Lower lobe of right lung (tissue), 2 donors: Measurements from ENCODE around the gene LRRC49. TPM values are rescaled to one million over a fixed set of nuclear protein-coding genes. Genes with fewer than 3 reads are reported as not detected.
"Not testable (repeated sequence)": the region's sequence is repeated elsewhere in the genome, so short reads cannot be mapped to it uniquely, and the experiment has no call there.

Experiments
- ATAC-seq, 2 donors: fragments of 200-7000 bp; cut with Tn5 transposase; one replicate each; pipeline ENCODE4 v1.9.1; 2020 to 2022; ENCODE audit warnings: mild to moderate bottlenecking in 2 of 2, moderate library complexity in 2 of 2
- DNase-seq: peaks from one replicate; pipeline ENCODE4 v3.0.0-alpha.2; 2020
- H3K27ac ChIP-seq: fragments of 200-600 bp; one replicate; pipeline ENCODE4 v1.8.0; 2022
- H3K27me3 ChIP-seq: fragments of 200-600 bp; one replicate; pipeline ENCODE4 v1.8.0; 2022; ENCODE audit warnings: low read depth
- H3K36me3 ChIP-seq: fragments of 200-600 bp; one replicate; pipeline ENCODE4 v1.8.0; 2022; ENCODE audit warnings: mild to moderate bottlenecking
- H3K4me1 ChIP-seq: fragments of 200-600 bp; one replicate; pipeline ENCODE4 v1.8.0; 2022
- H3K4me3 ChIP-seq: fragments of 200-600 bp; one replicate; pipeline ENCODE4 v1.8.0; 2022; ENCODE audit warnings: mild to moderate bottlenecking
- H3K9me3 ChIP-seq: fragments of 200-600 bp; one replicate; pipeline ENCODE4 v1.8.0; 2022
- CTCF ChIP-seq: fragments of 200-600 bp; IDR thresholded peaks from one replicate; pipeline ENCODE4 v1.8.0; 2022; ENCODE audit warnings: antibody characterized with exemption, mild to moderate bottlenecking
- intact Hi-C: fragments of 100-400 bp; cut with DNase I; formaldehyde crosslinking; loops from one replicate; pipeline ENCODE4 v1.11.0; 2022
- total RNA-seq: library from RNA; stranded (reverse); fragmentation: NEBNext Ultra II Directional; extraction: Animal tissue kit (Norgen Biotek cat#: 25700); gene quantifications from one replicate; pipeline ENCODE4 v1.2.1, GENCODE V29; 2021
- donor health status: DM: no; HTN: yes; CAD: no; lungs with severe emphysema.

Gene LRRC49
- total RNA-seq, 1 donor from 2014 or later = 7.3 TPM

GRCh38 chr15:70976851-70977250 is 84.2 kb downstream of the LRRC49 start:
- DNase-seq = no peak
- no peak for ATAC-seq
- intact Hi-C loops = no loop called here
- Histone ChIP-seq H3K36me3 (no peaks in the 10 kb centered on the region), H3K4me1 (no peaks in the 10 kb centered on the region), H3K4me3 (no peak overlapping the region), H3K27me3 (no peaks in the 10 kb centered on the region), H3K9me3 (no peaks in the 10 kb centered on the region), H3K27ac (no peak overlapping the region)
- no peak for TF ChIP-seq CTCF

DNA sequence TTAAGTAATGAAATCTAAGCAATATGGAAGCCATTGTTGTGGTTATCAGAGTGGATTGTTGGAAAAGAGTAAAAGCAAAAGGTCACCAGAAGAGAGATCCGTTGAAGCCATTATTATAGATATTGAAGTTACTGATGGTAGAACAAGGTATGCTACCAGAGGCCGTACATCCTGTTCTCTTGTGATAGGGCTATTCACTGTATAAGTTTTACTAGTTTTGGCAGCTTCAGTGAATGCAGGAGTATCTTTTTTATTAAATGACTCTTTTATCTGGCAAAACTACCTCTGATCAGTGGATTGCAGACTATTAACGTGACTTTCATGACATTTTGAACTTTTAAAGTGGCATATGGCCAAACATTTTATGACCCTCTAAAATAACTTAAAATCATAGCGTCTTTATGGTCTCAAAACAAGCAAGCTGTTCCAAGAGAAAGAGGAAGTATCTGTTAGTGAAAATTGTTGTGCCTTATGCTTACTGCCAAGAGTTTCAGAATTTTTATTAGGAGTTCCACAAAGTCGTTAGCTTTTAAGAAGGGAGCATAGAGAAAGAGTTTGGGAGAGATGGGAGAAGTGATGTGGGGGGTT is 102.9 kb downstream of the LRRC49 start:
- Histone ChIP-seq H3K27me3 (no peaks in the 10 kb centered on the region), H3K9me3 (peaks cover 5% of the 10 kb centered on the region), H3K4me1 (no peaks in the 10 kb centered on the region), H3K27ac (no peak overlapping the region), H3K4me3 (no peak overlapping the region), H3K36me3 (no peaks in the 10 kb centered on the region)
- ATAC-seq = no peak
- intact Hi-C loops = no loop called here
- DNase-seq = no peak
- TF ChIP-seq CTCF = no peak

DNA sequence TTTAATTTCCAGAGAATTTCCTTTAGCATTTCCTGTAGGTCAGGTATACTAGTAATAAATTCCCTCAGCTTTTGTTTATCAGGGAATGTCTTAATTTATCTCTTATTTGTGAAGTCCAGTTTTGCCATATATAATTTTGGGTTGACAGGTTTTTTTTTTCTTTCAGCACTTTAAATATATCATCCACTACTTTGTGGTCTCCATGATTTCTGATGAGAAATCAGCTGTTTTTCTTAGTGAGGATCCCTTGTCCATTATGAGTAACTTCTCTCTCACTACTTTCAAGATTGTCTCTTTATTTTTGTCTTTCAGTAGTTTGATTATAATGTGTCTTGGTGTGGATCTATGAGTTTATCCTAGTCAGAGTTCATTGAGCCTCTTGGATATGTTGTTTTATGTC is 105.7 kb downstream of the LRRC49 start:
- ATAC-seq = no peak
- Histone ChIP-seq H3K27ac (no peak overlapping the region), H3K4me1 (no peaks in the 10 kb centered on the region), H3K9me3 (no peaks in the 10 kb centered on the region), H3K27me3 (no peaks in the 10 kb centered on the region), H3K36me3 (no peaks in the 10 kb centered on the region), H3K4me3 (no peak overlapping the region)
- no peak for DNase-seq
- intact Hi-C loops = no loop called here
- no peak for TF ChIP-seq CTCF

DNA sequence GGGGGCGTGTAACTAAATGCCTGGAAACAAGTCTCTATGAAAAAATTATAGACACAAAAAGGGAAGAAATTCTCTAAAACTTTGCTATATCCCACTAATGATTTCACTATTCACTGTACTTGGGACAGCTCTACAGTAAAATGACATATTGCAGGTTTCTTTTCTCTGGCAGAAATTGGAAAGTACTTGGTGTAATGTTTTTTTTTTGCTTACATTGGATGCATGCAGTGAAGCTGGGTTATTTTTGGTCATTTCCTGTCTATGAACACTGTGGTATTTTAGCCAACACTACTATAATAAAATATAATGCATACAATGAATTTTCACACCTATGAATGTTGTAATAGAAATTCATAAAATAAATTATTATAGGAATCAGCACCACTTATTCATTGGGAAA is 109.7 kb downstream of the LRRC49 start:
- Histone ChIP-seq H3K27ac (no peak overlapping the region), H3K4me3 (no peak overlapping the region), H3K27me3 (no peaks in the 10 kb centered on the region), H3K9me3 (no peaks in the 10 kb centered on the region), H3K36me3 (no peaks in the 10 kb centered on the region), H3K4me1 (no peaks in the 10 kb centered on the region)
- no peak for TF ChIP-seq CTCF
- ATAC-seq (no peak), DNase-seq (no peak)
- intact Hi-C loops = no loop called here

GRCh38 chr15:71003319-71003718 is 110.7 kb downstream of the LRRC49 start:
- Histone ChIP-seq H3K9me3 (no peaks in the 10 kb centered on the region), H3K36me3 (no peaks in the 10 kb centered on the region), H3K4me3 (no peak overlapping the region), H3K27ac (no peak overlapping the region), H3K4me1 (no peaks in the 10 kb centered on the region), H3K27me3 (no peaks in the 10 kb centered on the region)
- intact Hi-C loops = no loop called here
- DNase-seq = no peak
- no peak for TF ChIP-seq CTCF
- ATAC-seq = no peak

GRCh38 chr15:71004506-71004905 is 111.9 kb downstream of the LRRC49 start:
- H3K36me3 ChIP-seq, ATAC-seq, H3K9me3 ChIP-seq, H3K4me3 ChIP-seq, H3K4me1 ChIP-seq, intact Hi-C loops, H3K27me3 ChIP-seq, DNase-seq, H3K27ac ChIP-seq: not testable (repeated sequence)
